Small intestine (tissue), 7 donors: ENCODE data around the gene SMAD5. TPM values are rescaled to one million over a fixed set of nuclear protein-coding genes. Genes with fewer than 3 reads are reported as not detected.

Experiments used
- DNase-seq, 2 donors: peaks; one replicate each; pipeline versions ENCODE4 v3.0.0 to v3.0.0-alpha.2; 2013
- FAIRE-seq: peaks from 2 replicates; lab custom pipeline; 2012; peaks lifted over from hg19 to GRCh38; lab: Jason Lieb, UNC
- H3K27ac ChIP-seq, 3 donors: one replicate each; pipeline ENCODE4 v1.5.1; 2013; ENCODE audit warnings: low read length in 2 of 3, mild to moderate bottlenecking in 2 of 3, control low read depth in 1 of 3, inconsistent platforms in 1 of 3, low read depth in 1 of 3, moderate library complexity in 1 of 3
- H3K27me3 ChIP-seq, 3 donors: one replicate each; pipeline ENCODE4 v1.6.1; 2013; ENCODE audit warnings: low read length in 3 of 3, inconsistent platforms in 1 of 3; ENCODE audit not compliant: control insufficient read depth in 3 of 3, insufficient read depth in 3 of 3
- H3K36me3 ChIP-seq, 3 donors: one replicate each; pipeline ENCODE4 v1.6.1; 2013; ENCODE audit warnings: low read length in 3 of 3, inconsistent platforms in 1 of 3, low read depth in 1 of 3, mild to moderate bottlenecking in 1 of 3, moderate library complexity in 1 of 3; ENCODE audit not compliant: control insufficient read depth in 3 of 3, insufficient read depth in 2 of 3
- H3K4me1 ChIP-seq, 3 donors: one replicate each; pipeline ENCODE4 v1.6.1; 2013; ENCODE audit warnings: low read length in 2 of 3, inconsistent platforms in 1 of 3, low read depth in 1 of 3, mild to moderate bottlenecking in 1 of 3, moderate library complexity in 1 of 3; ENCODE audit not compliant: control insufficient read depth in 3 of 3, insufficient read depth in 2 of 3
- H3K4me3 ChIP-seq, 3 donors: one replicate each; pipeline ENCODE4 v1.5.1; 2013; ENCODE audit warnings: low read length in 3 of 3, control low read depth in 1 of 3, inconsistent platforms in 1 of 3, low read depth in 1 of 3, mild to moderate bottlenecking in 1 of 3, moderate library complexity in 1 of 3
- H3K9me3 ChIP-seq, 2 donors: one replicate each; pipeline ENCODE4 v1.6.1; 2013; ENCODE audit warnings: low read depth in 1 of 2, low read length in 1 of 2; ENCODE audit not compliant: control insufficient read depth in 2 of 2, insufficient read depth in 1 of 2
- WGBS, 3 donors: extraction: QIAGEN DNeasy Blood & Tissue Kit; methylation state at CpG; one replicate each; pipeline ENCODE4 v1.1.7; 2013; 5-methylcytosine and 5-hydroxymethylcytosine counted together
- polyA plus RNA-seq, 4 donors: library from polyadenylated mRNA; stranded (reverse) in 3 of 4; unstranded in 1 of 4; fragments of 200-250 nt in 3 of 4; fragments of 120-200 nt in 1 of 4; gene quantifications; one replicate each; pipeline versions ENCODE4 v1.2.1 to v1.2.3, GENCODE V29; 2013
- donor health status: healthy with polysubstance abuse.
- donor health status: control.
- donor health status: control.
- donor health status: Bipolar disorder and iron deficiency.
- donor health status: healthy.

SMAD5 gene
- polyA plus RNA-seq, 4 donors: 3.4 to 35.6 (median 9.1) TPM

DNA sequence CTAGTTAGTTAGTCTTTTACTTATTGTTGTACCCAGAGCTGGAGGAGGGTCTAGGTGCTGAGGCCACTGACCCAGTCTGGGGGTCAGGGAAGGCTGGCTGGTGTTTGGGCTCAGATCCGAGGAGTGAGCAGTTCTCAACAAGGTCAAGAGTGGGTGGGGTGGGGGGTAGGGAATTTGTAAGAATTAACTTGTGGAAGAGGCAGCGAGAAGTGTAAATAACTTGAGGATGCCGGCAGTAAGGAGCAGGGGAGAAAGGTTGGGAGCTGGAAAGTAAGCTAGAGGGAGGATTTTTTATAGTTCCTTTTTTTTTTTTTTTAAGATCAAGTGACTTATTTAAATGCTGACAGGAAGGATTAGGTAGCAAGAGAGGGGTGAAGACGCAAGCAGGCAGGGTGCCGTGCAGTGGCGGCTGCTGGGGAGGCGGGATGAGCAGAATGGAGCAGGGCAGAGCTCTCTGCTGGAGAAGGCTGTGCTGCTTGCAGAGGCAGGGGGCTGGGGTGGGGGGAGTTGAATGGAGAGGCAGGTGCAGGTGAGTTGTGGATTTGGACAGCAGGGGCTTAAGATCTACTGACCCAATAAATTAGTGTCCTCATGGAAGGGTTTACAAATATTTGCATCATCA, 95.6 kb downstream of the SMAD5 start:
- Histone ChIP-seq H3K4me3 (no peak overlapping the region), H3K9me3 (no peaks in the 10 kb centered on the region), H3K27me3 (peaks cover 0 to 3% (median 0%) of the 10 kb centered on the region in 3 donors), H3K36me3 (no peaks in the 10 kb centered on the region), H3K4me1 (peaks cover 0 to 14% (median 8%) of the 10 kb centered on the region in 3 donors), H3K27ac (no peak overlapping the region)
- FAIRE-seq: no peak
- 57 to 75% (median 58%) methylated on average over 7 of the region's 7 CpGs for WGBS, 3 donors
- no peak for DNase-seq

DNA sequence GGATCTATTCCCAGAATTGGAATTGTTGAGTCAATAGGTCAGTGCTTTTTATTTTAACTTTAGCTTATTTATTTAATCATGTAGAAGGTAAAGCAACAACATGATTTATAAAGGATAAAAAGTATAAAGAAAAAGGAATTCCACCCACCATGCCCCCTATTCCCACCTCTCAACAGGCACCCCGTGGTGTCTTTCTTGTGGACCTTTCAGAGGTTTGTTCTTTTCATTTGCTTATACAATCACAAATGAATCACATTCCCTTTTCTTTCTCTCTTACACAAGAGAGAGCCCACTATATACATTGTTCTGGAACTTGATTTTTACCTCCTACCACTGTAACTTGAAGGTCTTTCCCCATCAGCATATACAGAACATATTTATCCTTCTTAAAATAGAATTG, 97.5 kb downstream of the SMAD5 start:
- DNase-seq (no peak), FAIRE-seq (no peak)
- H3K27me3 ChIP-seq: no peaks in the 10 kb centered on the region
- no peaks in the 10 kb centered on the region for H3K9me3 ChIP-seq
- WGBS, 3 donors: 24 to 55% (median 45%) methylated on average over 1 of the region's 1 CpG
- peaks cover 0 to 14% (median 8%) of the 10 kb centered on the region in 3 donors for H3K4me1 ChIP-seq
- no peak overlapping the region for H3K4me3 ChIP-seq
- no peaks in the 10 kb centered on the region for H3K36me3 ChIP-seq
- H3K27ac ChIP-seq: no peak overlapping the region

DNA sequence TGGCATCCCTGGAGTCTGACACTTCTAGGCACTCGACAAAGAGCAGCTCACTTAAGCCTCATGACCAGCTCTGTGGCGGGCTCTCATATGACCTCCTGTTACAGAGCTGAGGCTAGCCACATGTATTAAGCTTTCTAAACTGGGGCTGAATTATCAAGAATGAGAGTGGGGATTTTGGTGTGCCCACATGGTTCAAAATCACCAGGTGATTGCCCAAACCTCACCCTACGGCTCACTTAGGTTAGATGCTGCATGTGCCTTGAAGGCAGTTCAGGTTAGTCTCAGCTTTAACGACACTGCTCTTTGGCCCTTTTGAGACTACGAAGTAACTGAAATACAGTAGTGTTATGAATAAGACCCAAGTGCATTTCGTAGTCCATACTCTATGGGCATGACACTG, 99.7 kb downstream of the SMAD5 start:
- H3K9me3 ChIP-seq: no peaks in the 10 kb centered on the region
- H3K4me3 ChIP-seq: no peak overlapping the region
- H3K27me3 ChIP-seq: no peaks in the 10 kb centered on the region
- peaks cover 0 to 3% (median 0%) of the 10 kb centered on the region in 3 donors for H3K4me1 ChIP-seq
- no peaks in the 10 kb centered on the region for H3K36me3 ChIP-seq
- H3K27ac ChIP-seq: no peak overlapping the region
- 83 to 85% (median 84%) methylated on average over 6 of the region's 6 CpGs for WGBS, 3 donors
- no peak for DNase-seq
- FAIRE-seq: no peak

Other genes with a start within 250 kb of the SMAD5 start
- gene IL9, start 237.0 kb upstream of the SMAD5 start, polyA plus RNA-seq: not detected
- gene LECT2, start 177.9 kb upstream of the SMAD5 start, polyA plus RNA-seq: not detected
- 100 to 1,000 TPM in 1 of 4 donors, 10 to 100 TPM in 2, 1 to 10 TPM in 1; 4.2 to 114 (median 48.3) TPM for gene TGFBI, start 103.9 kb upstream of the SMAD5 start, polyA plus RNA-seq
- 10 to 100 TPM; 16.7 to 24.4 (median 21.4) TPM for gene SMIM32, start 60.3 kb downstream of the SMAD5 start, polyA plus RNA-seq
- gene TRPC7, start 232.7 kb downstream of the SMAD5 start, polyA plus RNA-seq: 1 to 10 TPM in 1 of 4 donors, under 1 TPM in 1, not detected in 2; 0.40 to 1.4 TPM